Adrenal gland (tissue), 5 donors: ENCODE measurements around the gene MNT.

Experiments
- CTCF ChIP-seq, 6 experiments: fragments of 450-650 bp in 4 of 6; fragments of 200-600 bp in 2 of 6; sonication (generic) in 1 of 6; IDR thresholded peaks; 1 replicate in 5 of 6; 2 replicates in 1 of 6; pipeline versions ENCODE4 v1.5.1 to v1.8.0; 2016 to 2021; ENCODE audit warnings: antibody characterized with exemption in 6 of 6, mild to moderate bottlenecking in 2 of 6, moderate library complexity in 1 of 6
- POLR2A ChIP-seq, 2 donors: fragments of 450-650 bp; IDR thresholded peaks; one replicate each; pipeline ENCODE4 v1.6.1; 2017; ENCODE audit warnings: antibody characterized with exemption in 2 of 2, mild to moderate bottlenecking in 2 of 2, moderate library complexity in 1 of 2
- donor health status: DM: no; HTN: no; CAD: no.

- TF ChIP-seq CTCF (IDR thresholded peaks at IDR 0.05) (no peak), POLR2A (IDR thresholded peaks at IDR 0.05) (no peak)
Measured at GRCh38 chr17:2444382-2444781, 43.5 kb upstream of the MNT start.
